COLO668 (cell line): ENCODE results near the gene MRPL3.

Experiments
- DNase-seq: peaks from one replicate; lab custom pipeline; 2025; ENCODE audit not compliant: unreplicated experiment; lab: John Stamatoyannopoulos, UW

MRPL3 gene

GRCh38 chr3:131502530-131503319 lies at the start of gene MRPL3:
Gene MRPL3 (minus strand): TSS chr3:131502971. CDS start chr3:131502821, 150 bp downstream.
- peak; percentile 88 for DNase-seq

DNA sequence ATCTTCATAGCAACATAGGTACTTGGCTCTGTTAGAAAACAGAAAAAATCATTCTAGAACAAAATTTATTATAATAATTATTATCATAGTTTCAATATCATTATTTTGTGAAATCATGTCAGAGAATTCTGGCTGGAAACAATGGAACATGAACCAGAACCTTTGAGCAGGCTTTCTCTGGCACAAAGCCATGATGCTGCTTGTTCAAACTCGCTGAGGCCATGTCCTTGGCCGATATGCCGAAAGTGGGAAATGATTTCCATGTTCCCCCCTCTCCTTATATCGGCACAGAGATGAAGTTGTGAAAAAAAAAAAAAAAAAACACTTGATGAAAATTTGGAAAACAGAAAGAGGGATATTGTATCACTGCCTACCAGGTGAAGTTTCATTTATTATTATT lies 49.0 kb upstream of the MRPL3 start:
- DNase-seq = no peak

GRCh38 chr3:131550562-131551465 lies 48.0 kb upstream of the MRPL3 start:
- no peak for DNase-seq

GRCh38 chr3:131549340-131549739 lies 46.6 kb upstream of the MRPL3 start:
- no peak for DNase-seq

DNA sequence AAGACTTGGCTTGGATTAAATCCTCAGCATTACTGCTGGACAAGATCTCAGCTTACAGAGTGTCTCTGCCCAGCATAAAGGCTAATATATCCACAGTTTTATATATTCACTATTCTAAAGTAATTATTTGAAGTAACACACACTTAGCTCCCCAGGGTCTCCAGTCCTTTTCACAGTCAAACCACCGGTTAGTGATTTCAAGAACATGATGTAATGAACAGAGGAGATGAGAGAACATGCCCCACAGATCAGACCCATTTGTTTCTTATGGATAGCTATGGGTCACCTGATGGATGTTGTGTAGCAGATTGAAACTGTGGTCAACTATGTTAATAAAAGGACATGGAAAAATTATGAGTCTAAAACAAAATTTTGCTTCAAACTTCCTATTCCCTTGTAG lies 44.8 kb upstream of the MRPL3 start:
- DNase-seq = no peak

- DNase-seq = no peak
These were observed 43.7 kb upstream of the MRPL3 start for GRCh38 chr3:131546441-131546840.

DNA sequence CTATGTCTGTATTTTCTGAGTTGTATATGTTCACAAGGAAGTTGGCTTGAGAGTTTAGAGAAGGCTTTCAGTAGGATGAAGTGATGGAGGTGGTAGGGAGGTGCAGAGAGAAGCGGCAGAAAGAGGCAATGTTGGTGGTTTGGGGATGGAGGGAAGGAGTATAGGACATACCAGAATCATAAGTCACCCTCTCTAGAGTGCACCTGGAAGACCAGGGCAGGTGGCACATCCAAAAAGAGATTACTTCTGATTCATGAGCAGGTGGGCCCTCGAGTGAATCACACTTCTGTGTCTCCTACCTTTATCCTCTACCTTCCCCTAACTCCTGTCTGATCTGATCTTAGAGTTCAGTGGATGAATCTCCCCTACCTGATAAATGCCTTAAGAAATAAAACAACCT lies 41.8 kb upstream of the MRPL3 start:
- no peak for DNase-seq

DNA sequence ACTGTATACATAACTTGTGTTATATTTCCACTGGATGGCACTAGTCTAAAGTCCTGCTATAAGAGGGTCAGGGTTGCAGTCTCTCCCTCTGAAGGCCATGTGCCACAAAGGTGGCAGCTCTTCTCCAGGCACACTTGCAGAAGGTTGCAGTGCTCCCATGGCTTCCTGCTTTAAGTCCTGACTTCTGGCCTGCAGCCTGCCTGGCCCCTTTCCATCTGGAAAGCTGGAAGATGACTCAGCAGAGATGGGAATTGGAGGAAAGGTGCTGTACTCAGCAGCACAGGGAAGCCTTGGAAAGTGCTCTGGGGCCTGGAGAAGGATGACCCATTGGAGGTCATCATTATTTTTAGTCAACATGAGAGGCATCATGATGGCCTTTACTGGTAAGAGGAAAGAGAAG lies 40.9 kb upstream of the MRPL3 start:
- no peak for DNase-seq

GRCh38 chr3:131541288-131541687 lies 38.5 kb upstream of the MRPL3 start:
- DNase-seq = no peak

DNA sequence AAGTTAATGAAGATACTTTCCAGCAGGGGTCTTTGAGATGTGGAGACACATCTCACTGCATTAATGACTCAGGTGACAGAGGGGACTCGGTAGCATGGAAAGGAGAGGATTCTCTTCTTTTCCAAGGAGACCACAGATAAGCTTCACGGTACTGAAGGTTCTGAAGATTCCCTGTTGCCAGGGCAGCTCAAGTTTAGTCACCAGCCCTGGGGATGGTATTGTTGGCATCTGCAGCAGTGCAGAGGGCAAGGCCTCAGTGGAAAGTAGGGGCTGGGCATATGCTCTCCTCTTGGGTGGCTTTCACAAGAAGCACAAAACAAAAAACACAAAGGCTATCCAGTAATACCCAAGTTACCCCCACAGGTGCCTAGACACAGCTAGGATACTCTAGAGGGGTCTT lies 38.0 kb upstream of the MRPL3 start:
- no peak for DNase-seq

GRCh38 chr3:131540143-131540542 lies 37.4 kb upstream of the MRPL3 start:
- DNase-seq = no peak

DNA sequence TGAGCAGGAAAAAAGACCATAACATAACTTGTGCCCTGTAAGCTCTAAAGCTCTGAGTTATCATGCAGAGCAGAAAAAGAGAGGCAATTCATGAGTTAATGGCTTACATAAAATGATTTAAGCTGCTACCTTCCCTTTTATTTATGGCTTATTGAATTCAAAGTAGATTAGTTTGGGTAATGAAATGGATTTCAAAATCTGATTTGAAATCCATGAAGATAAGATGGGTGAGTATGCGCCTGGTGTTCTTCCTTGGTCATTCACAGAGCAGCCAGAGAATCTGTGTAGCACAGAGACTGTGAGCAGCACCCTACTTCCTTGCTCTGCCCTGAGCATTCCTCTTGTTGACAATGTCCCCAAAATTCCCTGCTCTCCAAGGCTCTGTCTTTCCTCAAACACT lies 36.2 kb upstream of the MRPL3 start:
- no peak for DNase-seq

- DNase-seq = no peak
These were observed 34.8 kb upstream of the MRPL3 start for GRCh38 chr3:131537531-131537930.

DNA sequence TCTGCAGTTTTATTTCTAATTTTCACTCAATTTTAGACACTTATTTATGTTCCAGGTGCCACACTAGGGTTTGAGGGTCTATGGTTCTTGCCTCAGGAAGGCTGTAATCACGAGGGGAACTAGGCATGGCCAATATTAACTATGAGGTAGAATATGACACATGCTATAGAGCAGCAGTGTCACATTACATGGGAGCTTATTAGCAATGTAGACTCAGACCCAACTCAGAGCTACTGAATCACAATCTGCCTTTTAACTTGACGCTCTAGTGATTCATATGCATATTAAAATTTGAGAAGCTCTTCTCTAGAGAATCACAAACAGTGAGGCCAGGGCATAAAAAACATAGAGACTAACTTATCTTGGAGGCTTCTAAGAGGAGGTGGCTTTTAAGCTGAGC lies 32.8 kb upstream of the MRPL3 start:
- no peak for DNase-seq

DNA sequence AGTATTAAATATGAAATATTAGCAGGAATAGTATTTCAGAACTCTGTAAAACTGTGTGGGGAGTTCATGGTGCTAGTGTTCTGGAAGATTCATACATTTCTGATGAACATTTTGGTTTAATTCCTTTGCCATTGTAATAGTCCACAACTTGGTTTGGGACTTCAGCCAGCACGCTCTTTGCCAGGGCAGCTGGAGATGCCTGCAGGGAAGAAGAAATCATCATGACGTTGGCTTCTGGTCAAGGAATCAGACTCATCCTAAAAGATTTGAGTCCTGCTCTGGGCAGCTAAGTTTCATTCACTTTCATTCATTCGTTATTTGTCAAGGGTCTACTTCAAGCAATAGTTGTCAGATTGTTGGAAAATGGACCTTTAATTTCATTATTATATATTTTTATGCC lies 32.4 kb upstream of the MRPL3 start:
- DNase-seq = no peak

DNA sequence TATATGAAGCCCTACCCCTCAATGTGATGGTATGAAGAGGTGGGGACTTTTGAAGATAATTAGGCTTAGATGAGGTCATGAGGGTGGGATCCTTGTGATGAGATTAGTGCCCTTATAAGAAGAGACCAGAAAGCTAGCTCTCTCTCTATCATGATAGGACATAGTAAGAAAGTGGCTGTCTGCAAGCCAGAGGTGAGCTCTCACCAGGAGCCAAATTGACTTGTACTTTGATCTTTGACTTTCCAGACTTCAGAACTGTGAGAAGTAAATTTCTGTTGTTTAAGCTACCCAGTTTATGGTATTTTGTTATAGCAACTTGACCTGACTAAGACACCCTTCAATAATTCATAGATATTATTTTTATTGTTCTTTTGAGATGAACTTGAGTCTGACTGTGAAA lies 29.9 kb upstream of the MRPL3 start:
- no peak for DNase-seq

DNA sequence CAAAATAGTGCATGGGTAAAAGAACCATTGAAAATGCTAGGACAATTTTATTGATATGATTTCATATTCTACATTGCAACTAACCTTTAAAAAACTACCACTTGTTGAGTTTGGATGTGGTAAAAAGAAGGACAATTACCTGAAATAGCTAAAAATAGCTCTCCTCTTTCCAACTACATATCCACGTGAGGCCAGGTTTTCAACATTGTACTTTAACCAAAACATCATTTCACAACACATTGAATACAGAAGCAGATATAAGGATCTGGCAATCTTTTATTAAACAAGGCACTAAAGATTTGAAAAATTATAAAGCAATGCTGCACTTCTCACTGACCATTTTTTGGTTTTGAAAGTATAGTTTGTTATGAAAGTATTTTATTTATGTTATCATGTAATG lies 28.1 kb upstream of the MRPL3 start:
- no peak for DNase-seq

DNA sequence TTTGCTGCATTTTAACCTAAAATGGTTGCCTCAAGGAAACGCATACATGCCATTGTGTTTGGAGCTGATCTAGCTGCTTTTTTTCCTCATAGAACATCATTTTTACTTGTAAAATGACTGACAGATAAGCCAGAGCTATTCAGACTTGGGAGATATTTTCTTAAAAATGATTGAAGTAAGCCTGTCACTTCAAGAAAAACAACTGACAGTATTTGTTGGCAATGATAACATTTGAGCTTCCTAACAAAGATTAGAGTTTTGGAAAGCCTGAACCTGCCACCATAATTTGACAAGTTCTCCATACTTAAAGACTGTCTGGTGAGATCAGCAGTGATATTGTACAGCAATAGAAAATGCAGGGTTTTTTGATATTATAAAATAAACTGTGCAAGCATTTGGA lies 27.6 kb upstream of the MRPL3 start:
- DNase-seq = no peak

- peak; percentile 64 for DNase-seq
These were observed 24.1 kb upstream of the MRPL3 start for GRCh38 chr3:131526801-131527347.

DNA sequence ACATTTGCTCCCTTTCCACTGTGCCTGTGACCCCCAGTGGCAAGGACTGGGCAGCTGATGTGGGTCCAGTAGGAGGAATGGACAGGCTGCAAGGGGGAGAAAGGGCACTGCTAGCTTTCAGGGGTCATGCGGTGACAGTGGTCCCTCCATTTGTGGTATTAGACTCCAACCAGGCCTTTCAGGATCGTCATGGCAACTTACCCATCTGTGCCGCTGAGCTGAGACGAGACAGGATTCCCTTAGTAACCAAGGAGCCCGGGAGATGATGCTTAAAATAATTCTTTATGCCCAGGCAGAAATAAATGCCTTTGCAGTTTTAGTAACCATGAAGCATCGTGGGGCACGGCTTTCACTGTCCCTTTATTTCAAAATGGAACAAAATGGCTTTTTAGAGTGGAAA lies 15.9 kb upstream of the MRPL3 start:
- DNase-seq = no peak

GRCh38 chr3:131505421-131505820 lies 2.6 kb upstream of the MRPL3 start:
- no peak for DNase-seq

GRCh38 chr3:131503320-131503635 lies 507 bp upstream of the MRPL3 start:
- DNase-seq = no peak
